Measurements from ENCODE around the gene TSPOAP1.

The TSPOAP1 gene

DNA sequence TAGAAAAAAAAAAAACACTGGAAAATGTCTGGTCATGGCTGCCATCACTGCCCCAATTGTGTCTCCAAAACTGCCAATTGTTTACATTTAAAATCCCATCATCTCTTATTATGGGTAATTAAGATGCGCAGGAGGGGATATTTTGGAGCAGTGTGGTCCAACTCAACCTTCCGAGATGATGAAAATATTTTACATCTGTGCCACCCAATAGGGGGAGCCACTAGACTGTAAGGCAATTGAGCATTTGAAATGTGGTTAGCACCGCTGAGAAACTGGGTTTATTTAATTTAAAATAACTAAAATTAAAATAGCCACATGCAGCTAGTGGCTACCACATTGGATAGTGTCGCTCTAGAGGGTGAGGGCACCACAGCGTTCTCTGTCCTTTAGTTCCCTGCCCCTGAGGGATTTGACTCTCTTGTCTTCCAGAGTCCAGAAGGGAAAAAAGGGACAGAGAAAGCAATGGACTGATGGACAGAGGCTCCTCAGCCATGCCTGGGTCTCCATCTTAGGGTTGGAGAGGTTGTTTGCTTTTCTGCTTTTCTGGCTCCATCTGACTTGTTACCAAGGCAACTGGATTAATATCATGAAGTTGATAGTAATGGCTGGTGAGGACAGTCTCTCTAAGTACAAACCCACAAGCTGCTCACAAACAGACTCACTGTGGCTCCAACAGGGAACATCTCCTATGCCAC is 51.3 kb downstream of the TSPOAP1 start:
- Histone ChIP-seq H3F3A (ENCODE audit: insufficient read depth) (no peaks in the 10 kb centered on the region), H3K27ac (ENCODE audit: low read depth, low read length) (no peak overlapping the region)

DNA sequence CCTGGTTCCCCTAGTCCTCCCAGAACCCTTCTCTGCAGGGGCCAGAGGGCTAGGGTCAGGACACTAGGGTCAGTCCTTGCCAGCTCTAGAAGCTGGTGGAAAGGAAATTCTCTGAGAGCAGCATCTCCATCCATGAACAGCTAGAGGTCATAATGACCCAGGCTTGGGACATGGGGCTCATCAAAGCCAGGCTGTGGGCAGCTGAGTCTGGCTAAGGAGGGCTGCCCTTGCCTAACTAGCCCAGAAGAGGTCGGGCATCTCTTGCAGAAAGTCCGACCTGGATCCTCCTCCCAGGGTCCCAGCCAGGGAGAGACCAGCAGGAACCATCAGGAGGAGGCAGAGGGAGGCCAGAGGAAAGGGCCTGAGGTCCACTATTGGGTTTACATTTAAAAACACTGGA is 52.2 kb downstream of the TSPOAP1 start:
- H3K4me2 ChIP-seq (ENCODE audit: low read depth, low read length, poor library complexity, severe bottlenecking): no peak overlapping the region
- H3K79me2 ChIP-seq (ENCODE audit: insufficient read depth, low read length): no peaks in the 10 kb centered on the region
- H3K9me2 ChIP-seq (replicated peaks; ENCODE audit: insufficient read depth, low read length): no peaks in the 10 kb centered on the region
- no peak overlapping the region for H3K27ac ChIP-seq (ENCODE audit: low read depth, low read length)
- no peak overlapping the region for H3K4me3 ChIP-seq (ENCODE audit: insufficient read depth, low read length, poor library complexity, severe bottlenecking)
- no peaks in the 10 kb centered on the region for H3K36me3 ChIP-seq (ENCODE audit: low read length)
- H2AFZ ChIP-seq (ENCODE audit: low read depth, low read length, severe bottlenecking): no peak overlapping the region
- H3K9me3 ChIP-seq (ENCODE audit: insufficient read depth, low read length): no peaks in the 10 kb centered on the region
- no peak for TF ChIP-seq EZH2phosphoT487 (conservative IDR thresholded peaks at IDR 0.05; ENCODE audit: low read length)
- TF ChIP-seq, protein P1, sequence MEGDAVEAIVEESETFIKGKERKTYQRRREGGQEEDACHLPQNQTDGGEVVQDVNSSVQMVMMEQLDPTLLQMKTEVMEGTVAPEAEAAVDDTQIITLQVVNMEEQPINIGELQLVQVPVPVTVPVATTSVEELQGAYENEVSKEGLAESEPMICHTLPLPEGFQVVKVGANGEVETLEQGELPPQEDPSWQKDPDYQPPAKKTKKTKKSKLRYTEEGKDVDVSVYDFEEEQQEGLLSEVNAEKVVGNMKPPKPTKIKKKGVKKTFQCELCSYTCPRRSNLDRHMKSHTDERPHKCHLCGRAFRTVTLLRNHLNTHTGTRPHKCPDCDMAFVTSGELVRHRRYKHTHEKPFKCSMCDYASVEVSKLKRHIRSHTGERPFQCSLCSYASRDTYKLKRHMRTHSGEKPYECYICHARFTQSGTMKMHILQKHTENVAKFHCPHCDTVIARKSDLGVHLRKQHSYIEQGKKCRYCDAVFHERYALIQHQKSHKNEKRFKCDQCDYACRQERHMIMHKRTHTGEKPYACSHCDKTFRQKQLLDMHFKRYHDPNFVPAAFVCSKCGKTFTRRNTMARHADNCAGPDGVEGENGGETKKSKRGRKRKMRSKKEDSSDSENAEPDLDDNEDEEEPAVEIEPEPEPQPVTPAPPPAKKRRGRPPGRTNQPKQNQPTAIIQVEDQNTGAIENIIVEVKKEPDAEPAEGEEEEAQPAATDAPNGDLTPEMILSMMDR (IDR thresholded peaks at IDR 0.05; ENCODE audit: insufficient read depth, low read length, poor library complexity, severe bottlenecking): no peak
- H3K9ac ChIP-seq (ENCODE audit: low read length): no peak overlapping the region
- no peaks in the 10 kb centered on the region for H4K20me1 ChIP-seq (ENCODE audit: low read depth, low read length)
- no peaks in the 10 kb centered on the region for H3F3A ChIP-seq (ENCODE audit: insufficient read depth)
- H3K27me3 ChIP-seq (ENCODE audit: low read length): no peaks in the 10 kb centered on the region

More for the DNA sequence above, 51.3 kb downstream of the TSPOAP1 start:
- Histone ChIP-seq H3K4me2 (ENCODE audit: low read depth, low read length, poor library complexity, severe bottlenecking) (no peak overlapping the region), H3K9ac (ENCODE audit: low read length) (no peak overlapping the region), H4K20me1 (ENCODE audit: low read depth, low read length) (no peaks in the 10 kb centered on the region), H3K27me3 (ENCODE audit: low read length) (no peaks in the 10 kb centered on the region), H3K79me2 (ENCODE audit: insufficient read depth, low read length) (no peaks in the 10 kb centered on the region), H3K9me3 (ENCODE audit: insufficient read depth, low read length) (no peaks in the 10 kb centered on the region), H3K9me2 (replicated peaks; ENCODE audit: insufficient read depth, low read length) (no peaks in the 10 kb centered on the region), H2AFZ (ENCODE audit: low read depth, low read length, severe bottlenecking) (no peak overlapping the region), H3K4me3 (ENCODE audit: insufficient read depth, low read length, poor library complexity, severe bottlenecking) (no peak overlapping the region), H3K36me3 (ENCODE audit: low read length) (no peaks in the 10 kb centered on the region)
- TF ChIP-seq, protein P1 (IDR thresholded peaks at IDR 0.05; ENCODE audit: insufficient read depth, low read length, poor library complexity, severe bottlenecking): peak; percentile 46
- TF ChIP-seq EZH2phosphoT487 (conservative IDR thresholded peaks at IDR 0.05; ENCODE audit: low read length): no peak

DNA sequence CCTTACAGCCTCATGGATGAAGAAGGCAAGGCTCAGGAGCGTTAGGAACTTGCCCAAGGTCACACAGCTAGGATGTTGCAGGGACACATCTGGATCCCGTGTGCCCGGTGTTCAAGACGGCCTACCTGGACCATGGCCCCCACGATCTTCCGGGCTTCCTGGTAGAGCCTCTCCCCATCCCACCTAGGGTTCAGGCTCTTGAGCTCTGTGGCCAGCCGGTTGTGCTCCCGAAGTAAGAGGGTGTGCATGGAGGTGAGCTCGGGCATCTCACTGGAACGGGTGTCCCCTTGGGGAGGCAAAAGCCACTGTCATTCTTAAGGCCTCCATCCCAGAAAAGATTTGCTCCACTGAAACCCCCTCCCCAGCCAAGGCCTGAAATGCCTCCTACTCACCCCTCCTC is 53.2 kb downstream of the TSPOAP1 start:
- Histone ChIP-seq H3K27me3 (ENCODE audit: low read length) (no peaks in the 10 kb centered on the region), H3K9me2 (replicated peaks; ENCODE audit: insufficient read depth, low read length) (no peaks in the 10 kb centered on the region), H3F3A (ENCODE audit: insufficient read depth) (no peaks in the 10 kb centered on the region), H3K79me2 (ENCODE audit: insufficient read depth, low read length) (no peaks in the 10 kb centered on the region), H4K20me1 (ENCODE audit: low read depth, low read length) (no peaks in the 10 kb centered on the region), H3K27ac (ENCODE audit: low read depth, low read length) (no peak overlapping the region), H3K4me3 (ENCODE audit: insufficient read depth, low read length, poor library complexity, severe bottlenecking) (no peak overlapping the region), H3K4me2 (ENCODE audit: low read depth, low read length, poor library complexity, severe bottlenecking) (no peak overlapping the region), H3K36me3 (ENCODE audit: low read length) (no peaks in the 10 kb centered on the region), H2AFZ (ENCODE audit: low read depth, low read length, severe bottlenecking) (no peak overlapping the region), H3K9ac (ENCODE audit: low read length) (no peak overlapping the region), H3K9me3 (ENCODE audit: insufficient read depth, low read length) (no peaks in the 10 kb centered on the region)
- no peak for TF ChIP-seq EZH2phosphoT487 (conservative IDR thresholded peaks at IDR 0.05; ENCODE audit: low read length)
- TF ChIP-seq, protein P1 (IDR thresholded peaks at IDR 0.05; ENCODE audit: insufficient read depth, low read length, poor library complexity, severe bottlenecking): no peak
